ENCODE results near the gene ASIC1.
A peak's percentile ranks its signal among the peaks of the same experiment; 100 is the strongest.

Gene ASIC1

DNA sequence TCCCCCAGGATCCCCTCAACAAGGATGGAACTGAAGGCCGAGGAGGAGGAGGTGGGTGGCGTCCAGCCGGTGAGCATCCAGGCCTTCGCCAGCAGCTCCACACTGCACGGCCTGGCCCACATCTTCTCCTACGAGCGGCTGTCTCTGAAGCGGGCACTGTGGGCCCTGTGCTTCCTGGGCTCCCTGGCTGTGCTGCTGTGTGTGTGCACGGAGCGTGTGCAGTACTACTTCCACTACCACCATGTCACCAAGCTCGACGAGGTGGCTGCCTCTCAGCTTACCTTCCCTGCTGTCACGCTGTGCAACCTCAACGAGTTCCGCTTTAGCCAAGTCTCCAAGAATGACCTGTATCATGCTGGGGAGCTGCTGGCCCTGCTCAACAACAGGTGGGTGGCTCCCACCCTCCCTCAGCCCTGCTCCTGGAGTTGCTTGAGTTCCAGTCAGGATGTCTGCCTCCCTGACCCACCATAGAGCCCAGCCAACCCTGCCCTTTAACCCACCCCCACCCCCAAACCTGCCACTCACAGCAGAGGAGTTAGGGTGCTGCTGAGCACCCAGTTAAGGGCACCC, 1.4 kb downstream of the ASIC1 start:
- H3K4me3 ChIP-seq (ENCODE audit: low read depth, low read length): no peak overlapping the region
- DNase-seq (ENCODE audit: low read depth): no peak

DNA sequence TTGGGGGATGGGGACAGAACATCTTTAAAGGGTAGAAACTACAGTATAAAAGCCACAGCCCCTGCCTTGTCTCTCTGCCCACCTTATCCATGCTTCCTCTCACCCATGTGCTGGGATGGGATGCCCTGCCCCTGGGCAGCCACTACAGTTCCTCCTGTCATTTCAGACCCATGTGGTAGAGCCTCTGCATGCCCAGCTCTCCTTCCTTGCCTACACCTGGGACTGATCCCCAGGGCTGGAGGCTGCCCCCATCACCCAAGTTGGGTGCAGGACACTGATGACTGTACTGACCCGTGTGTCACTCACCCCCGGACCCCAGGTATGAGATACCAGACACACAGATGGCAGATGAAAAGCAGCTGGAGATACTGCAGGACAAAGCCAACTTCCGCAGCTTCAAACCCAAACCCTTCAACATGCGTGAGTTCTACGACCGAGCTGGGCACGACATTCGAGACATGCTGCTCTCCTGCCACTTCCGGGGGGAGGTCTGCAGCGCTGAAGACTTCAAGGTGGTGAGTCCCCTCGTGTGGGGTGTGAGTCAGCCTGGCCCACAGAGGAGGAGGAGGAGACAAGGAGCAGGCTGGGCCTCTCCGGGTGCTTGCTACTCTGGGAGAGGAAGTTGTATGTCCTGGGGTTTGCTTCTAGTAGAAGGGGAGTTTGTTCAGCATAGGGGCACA, 2.2 kb downstream of the ASIC1 start:
- DNase-seq (ENCODE audit: low read depth): no peak
- no peak overlapping the region for H3K4me3 ChIP-seq (ENCODE audit: low read depth, low read length)

DNA sequence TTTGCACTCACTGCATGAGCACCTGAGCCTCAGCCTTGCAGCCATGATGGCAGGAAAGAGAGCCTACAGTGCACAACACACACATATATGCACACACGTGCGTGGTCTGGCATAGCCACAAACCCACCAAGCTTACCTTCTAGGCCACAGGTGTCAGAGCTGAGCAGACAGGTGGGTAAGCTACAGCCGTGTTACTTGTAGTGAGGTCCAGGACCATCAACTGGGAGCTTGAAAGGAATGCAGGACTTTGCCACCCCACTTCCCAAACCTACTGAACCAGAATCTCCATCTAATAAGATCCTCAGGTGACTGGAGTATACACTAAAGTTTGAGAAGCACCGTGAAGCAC, 2.7 kb downstream of the ASIC1 start:
- DNase-seq (ENCODE audit: low read depth): no peak

DNA sequence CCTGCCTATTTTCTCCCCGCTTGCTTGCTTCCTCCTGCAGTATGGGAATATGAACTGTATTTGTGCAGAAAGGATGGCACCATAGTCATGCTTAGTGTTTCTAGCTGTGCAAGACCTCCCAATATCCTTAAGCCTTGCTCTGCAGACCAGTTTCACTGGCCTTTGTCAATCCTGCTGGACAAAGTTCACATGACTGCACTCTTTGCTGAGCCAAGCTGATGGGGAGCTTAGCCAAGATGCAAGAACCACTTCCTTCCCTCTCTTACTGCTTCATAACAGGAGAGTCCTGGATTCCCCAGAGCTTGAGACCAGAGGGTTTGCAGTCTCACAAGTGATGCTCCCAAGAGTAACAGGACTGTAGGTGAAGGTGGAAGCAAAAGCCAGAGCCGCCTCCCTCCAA, 3.8 kb downstream of the ASIC1 start:
- no peak for DNase-seq (ENCODE audit: low read depth)
- H3K4me3 ChIP-seq (ENCODE audit: low read depth, low read length): no peak overlapping the region

More for the DNA sequence above, 2.7 kb downstream of the ASIC1 start:
- H3K4me3 ChIP-seq (ENCODE audit: low read depth, low read length): no peak overlapping the region

DNA sequence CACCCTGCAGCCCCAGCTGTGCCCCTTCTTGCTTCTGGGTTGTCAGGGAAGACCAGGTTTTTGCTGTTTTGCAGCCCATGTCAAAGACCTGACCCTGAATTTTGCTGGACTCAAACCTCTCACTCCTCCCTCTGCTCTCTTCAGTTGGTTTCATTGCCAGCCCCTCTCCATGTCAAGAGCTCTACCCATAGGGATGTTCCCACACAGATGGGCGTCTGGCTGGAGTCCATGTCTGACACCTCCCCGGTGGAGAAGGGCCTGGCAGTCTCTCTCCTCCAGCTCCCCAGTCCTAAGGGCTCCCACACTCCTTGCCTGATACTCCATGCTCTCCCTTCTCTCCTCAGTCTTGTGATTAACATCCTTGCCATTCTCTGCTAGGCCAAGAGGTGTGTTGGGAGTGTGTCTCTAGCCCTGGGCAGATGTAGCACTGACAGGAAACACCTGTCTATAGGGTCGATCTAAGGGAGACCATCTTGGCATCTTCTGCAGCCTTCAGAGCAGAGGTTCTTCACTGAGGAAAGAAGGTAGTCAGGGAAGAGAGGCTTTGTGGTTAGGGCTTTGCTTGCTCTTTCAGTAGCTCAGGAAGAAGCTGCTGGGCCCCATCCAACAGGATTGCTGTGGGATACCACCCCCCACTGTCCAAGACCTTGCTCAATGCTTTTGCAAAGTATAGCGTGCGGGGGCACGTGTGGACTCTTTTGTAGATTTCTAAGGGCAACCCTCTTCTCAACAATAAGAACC, 4.7 kb downstream of the ASIC1 start:
- no peak overlapping the region for H3K4me3 ChIP-seq (ENCODE audit: low read depth, low read length)
- no peak for DNase-seq (ENCODE audit: low read depth)

DNA sequence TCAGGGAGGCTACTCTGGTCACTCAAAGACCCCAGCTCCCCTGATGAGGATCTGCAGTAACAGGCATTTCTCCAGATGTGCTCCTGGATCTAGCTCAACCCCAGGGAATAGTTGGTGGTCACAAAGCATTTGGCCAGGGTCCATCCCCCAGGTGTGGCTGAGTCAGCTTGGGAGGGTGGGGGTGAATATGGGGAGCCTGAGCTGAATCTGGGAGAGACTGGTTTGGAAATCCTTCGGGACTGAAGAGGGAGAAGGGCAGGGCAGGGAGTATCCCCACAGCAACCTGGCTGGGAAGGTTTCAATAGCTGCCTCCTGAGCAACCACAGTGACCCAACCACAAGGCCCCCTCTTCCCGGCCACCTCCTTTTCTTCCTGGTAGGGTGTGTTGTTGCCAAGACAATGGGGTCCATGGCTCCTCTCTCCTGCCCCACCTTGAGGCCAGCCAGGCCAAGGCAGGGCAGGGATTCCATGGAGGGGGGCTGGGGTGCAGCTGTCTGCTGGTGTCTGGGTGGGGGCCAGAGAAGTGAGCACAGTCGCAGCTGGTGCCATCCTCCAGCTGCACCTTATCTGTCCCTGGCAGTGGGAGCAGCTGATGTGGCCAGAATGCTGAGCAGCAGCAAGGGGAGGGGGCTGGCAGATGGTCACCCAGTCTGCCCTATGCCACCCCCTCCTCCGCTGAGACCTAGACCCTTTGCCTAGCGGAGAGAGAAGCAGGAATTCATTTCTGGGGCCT, 5.5 kb downstream of the ASIC1 start:
- H3K4me3 ChIP-seq (ENCODE audit: low read depth, low read length): no peak overlapping the region
- no peak for DNase-seq (ENCODE audit: low read depth)

DNA sequence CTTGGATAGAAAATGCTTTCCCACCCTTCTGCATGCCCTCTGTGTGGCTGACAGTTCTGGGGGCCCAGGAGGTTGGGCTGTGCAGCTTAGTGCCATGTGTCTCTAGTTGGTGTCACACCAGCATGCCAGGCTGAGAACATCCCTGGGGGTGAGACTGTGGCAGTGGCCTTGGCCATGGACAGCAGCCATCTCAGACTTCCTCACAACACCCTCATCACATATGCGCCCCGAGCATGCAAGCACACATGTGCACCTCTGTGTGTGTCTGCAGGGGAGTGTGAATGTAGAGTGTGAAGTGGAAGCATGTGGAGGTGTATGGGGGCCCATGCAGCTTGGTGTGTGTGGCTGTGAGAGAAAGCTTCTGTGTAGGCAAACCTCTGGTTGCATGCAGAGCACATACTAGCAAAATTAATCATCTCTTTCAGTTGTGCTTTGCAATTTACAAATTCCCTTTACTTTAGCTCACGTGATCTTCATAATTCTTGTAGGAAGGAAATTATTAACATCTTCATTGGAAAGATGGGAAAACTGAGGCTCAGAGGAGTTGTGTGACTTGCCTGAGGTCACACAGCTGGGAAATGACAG, 8.4 kb downstream of the ASIC1 start:
- no peak overlapping the region for H3K4me3 ChIP-seq (ENCODE audit: low read depth, low read length)
- DNase-seq (ENCODE audit: low read depth): no peak

DNA sequence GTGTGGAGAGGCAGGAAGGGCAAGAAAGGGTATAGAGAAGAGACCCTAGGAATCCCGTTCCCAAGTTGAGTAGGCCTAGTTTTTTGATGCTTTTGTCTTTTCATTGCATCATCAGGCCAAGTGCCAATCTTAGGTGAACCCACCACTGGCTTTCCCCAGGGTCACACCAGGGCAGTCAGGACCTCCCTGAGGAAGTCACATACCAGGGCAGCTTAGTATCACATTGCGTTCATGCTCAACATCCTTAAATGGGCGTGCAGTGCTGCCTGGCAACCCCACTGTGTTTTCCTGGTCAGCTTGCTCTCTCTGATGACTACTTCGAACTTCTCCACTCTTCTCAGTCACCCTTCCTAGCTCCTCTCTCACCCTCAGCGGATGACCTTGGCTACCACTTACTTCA, 9.0 kb downstream of the ASIC1 start:
- H3K4me3 ChIP-seq (ENCODE audit: low read depth, low read length): no peak overlapping the region
- peak; percentile 66 for DNase-seq (ENCODE audit: low read depth)

DNA sequence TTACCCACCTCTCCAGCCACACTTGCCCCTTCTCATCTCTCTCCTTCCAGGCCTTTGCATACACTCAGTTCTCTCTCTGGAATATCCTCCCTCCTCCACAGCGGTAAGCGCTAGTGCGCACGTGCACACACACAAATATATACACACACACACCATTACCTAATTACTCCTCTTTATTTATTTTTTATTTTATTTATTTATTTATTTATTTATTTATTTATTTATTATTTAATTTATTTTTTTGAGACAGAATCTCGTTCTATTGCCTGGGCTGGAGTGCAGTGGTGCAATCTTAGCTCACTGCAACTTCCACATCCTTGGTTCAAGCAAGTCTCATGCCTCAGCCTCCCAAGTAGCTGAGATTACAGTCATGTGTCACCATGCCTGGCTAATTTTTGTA, 11.7 kb downstream of the ASIC1 start:
- no peak overlapping the region for H3K4me3 ChIP-seq (ENCODE audit: low read depth, low read length)
- no peak for DNase-seq (ENCODE audit: low read depth)

DNA sequence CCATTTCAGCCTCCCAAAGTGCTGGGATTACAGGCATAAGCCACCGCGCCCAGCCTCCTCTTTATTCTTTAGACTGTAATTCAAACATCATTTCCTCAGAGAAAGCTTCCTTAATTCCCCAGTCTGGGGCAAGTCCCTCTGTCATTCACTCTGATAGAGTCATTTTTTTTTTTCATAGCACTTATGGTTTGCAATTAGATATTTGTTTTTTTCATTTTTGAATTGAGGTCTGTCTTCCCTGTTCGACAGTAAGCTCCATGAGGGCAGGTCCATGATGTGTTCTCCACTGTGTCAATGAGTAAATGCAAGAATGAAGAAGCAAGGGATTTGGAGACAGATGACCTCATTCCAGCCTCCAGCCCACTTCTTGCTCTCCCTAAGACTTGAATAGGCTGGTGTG, 12.1 kb downstream of the ASIC1 start:
- DNase-seq (ENCODE audit: low read depth): no peak
- H3K4me3 ChIP-seq (ENCODE audit: low read depth, low read length): no peak overlapping the region

DNA sequence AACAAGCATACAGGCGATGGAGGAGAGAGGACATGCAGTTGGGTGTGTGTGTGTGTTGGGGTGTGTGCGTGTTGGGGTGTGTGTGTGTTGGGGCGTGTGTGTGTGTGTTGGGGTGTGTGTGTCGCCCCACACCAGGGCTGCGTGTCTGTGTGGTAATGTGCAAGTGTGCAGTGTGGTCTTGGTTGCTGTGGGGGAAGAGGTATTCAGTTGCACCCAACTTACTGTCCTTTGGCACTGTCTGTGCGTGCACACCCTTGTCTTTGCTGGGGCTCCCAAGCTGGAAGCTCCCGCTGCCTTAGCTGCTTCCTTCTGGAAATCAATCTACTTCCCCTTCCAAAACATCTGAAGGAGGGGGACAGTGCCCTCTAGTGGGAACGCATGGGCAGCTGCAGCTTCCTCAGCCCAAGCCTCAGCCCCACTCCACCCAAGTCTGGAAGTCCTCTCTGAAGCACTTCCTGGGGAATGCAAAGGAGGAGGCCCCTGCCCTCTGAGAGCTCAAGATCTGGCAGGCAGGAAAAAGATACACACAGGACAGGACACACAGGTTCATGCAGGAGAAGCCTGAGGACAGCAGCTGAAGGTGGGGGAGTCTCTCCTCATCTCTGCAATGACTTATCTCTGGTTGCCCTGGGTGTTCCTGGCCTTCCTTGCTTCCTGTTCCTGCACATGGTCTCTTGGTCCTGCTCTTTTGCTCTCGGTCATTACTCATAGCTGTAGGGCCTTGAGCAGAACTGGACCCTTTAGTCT, 13.1 kb downstream of the ASIC1 start:
- H3K4me3 ChIP-seq (ENCODE audit: low read depth, low read length): no peak overlapping the region
- peak; percentile 43 for DNase-seq (ENCODE audit: low read depth)

DNA sequence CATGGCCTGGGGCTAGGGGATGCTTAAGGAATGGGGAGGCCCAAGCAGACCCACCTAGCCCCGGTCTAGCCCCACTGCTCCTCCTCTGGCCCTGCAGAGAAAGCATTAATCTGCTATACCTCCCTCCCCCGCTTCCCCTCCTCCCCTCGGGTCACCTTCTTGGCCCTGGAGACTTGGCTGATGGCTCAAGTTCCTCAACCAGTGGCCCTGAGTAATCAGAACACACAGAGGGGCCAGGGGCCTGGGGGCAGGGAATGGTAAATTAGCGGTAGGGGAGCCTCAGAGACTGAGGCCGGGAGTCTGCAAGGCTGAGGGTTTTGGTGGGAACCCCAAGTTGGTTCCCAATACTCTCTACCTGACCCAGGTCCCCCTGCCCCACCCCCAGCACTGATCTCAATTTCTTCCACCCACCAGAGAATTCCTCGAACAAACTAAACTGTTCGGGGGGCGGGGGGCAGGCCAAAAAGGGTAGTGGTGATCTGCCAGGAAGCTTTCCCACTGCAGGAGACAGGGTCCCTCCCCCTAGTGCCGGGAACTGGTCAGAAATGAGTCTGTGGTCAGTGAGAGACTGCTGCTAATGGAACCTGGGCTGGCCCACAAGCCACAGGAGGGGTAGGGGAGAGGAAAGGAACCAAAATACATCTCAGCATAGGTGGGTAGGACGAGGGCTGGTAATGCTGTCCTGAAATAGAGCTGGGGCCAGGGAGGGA, 15.0 kb downstream of the ASIC1 start:
- H3K4me3 ChIP-seq (ENCODE audit: low read depth, low read length): no peak overlapping the region
- no peak for DNase-seq (ENCODE audit: low read depth)

DNA sequence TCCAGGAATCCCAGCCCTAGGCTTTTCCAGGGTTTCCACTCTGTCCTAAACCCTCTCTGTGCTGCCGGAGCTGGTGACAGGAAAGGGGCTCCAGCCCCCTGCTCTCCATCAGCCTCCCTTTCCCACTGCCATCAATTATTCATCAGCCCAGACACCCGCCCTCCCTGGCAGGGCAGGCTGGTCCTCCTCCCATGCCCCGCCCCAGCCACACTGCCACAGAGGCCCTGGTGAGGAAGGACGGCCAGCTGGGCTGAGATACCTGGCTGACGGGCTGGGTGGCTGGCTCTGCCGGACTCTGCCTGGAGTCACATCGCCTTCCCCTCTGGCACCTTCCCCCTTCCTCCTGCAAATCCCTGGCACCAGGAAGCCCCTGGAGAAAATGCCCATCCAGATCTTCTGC, 15.8 kb downstream of the ASIC1 start:
- no peak overlapping the region for H3K4me3 ChIP-seq (ENCODE audit: low read depth, low read length)
- no peak for DNase-seq (ENCODE audit: low read depth)

DNA sequence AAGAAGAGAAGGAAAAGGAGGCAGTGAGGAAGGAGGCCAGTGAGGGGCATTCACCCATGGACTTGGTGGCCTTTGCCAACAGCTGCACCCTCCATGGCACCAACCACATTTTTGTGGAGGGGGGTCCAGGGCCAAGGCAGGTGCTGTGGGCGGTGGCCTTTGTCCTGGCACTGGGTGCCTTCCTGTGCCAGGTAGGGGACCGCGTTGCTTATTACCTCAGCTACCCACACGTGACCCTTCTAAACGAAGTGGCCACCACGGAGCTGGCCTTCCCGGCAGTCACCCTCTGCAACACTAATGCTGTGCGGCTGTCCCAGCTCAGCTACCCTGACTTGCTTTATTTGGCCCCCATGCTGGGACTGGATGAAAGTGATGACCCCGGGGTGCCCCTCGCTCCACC, 16.3 kb downstream of the ASIC1 start:
- DNase-seq (ENCODE audit: low read depth): no peak
- no peak overlapping the region for H3K4me3 ChIP-seq (ENCODE audit: low read depth, low read length)

DNA sequence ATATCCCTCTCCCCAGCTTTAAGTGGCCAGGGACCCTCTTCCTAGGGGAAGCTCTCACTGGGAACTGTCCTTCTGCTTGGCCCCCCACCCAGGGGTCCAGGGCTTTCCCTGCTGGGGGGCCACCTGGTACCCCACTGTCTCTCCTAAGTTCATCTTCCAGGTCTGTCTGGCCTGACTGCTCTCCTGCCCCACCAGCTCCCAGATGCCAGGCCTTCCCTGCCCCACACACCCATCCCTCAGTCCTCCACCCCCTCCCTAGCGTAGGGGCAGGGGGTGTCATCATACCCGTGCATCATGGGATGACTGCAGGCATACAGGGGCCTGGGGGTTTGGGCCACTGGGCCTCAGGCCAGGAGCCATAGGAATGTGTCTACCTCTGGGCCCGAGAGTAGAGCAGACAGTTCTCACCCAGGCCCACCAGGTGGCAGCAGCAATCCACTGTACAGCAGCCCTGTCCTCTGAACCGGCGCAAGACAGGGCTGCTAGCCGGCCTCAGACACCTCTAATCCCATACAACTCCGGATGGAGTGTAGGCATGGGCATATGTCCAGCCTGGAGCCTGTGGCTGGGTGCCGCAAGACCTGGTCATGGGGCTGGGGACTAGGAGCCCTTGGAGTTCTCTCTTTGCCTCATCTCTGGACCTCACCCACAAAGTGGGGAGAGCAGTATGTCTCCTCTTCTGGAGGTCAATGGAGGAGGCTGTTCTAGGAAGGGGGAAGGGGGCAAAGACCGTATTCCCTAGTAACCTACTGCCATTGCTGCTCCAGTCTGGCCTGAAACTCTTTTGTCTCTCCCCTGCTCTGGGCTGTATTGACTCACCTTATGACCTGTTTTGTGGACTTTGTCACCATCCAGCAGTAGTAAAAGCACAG, 17.8 kb downstream of the ASIC1 start:
- no peak overlapping the region for H3K4me3 ChIP-seq (ENCODE audit: low read depth, low read length)
- DNase-seq (ENCODE audit: low read depth): no peak

DNA sequence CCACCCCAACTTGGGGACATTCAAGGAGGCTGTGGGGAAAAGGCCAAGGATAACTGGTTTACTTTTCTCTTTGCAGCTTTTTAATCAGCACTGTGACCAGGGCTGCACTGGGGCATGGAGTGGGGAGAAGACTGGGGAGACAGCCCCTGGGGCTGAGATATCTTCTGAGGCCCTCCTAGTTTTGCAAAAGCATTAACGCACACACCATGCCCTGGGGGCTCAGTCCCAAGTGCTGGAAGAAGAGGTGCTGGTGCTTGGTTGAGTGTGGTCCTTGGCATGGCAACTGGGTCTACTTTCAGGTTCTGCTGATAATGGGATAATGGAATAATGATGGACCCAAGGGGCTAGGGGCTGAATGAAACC, 18.4 kb downstream of the ASIC1 start:
- no peak overlapping the region for H3K4me3 ChIP-seq (ENCODE audit: low read depth, low read length)
- no peak for DNase-seq (ENCODE audit: low read depth)

DNA sequence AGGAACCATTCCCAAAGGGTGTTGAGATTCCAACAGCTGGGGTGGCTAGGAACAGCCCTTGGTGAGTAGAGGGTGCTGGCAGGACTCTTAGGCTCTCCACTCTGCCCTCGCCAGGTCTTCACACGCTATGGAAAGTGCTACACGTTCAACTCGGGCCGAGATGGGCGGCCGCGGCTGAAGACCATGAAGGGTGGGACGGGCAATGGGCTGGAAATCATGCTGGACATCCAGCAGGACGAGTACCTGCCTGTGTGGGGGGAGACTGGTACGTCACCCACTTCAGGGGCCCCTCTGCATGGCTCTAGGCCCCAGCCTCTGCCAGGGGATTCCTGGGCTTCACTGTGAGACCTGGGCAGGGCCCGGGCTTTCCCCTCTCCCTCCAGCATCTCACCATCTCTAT, 19.7 kb downstream of the ASIC1 start:
- no peak for DNase-seq (ENCODE audit: low read depth)
- no peak overlapping the region for H3K4me3 ChIP-seq (ENCODE audit: low read depth, low read length)

DNA sequence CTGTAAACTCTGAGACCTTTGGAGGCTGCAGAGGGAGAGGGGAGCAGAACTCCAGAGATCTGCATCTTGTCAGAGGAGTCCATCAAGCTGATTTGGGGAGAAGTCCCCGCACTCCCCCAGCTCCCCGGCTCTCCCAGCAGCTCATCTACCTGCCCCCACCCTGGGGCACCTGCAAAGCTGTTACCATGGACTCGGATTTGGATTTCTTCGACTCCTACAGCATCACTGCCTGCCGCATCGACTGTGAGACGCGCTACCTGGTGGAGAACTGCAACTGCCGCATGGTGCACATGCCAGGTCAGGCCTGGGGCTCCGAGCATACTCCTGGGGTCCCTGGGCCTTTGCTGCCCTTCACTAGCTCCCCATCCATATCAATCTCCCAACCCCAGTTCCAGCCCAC, 20.9 kb downstream of the ASIC1 start:
- no peak overlapping the region for H3K4me3 ChIP-seq (ENCODE audit: low read depth, low read length)

More for the DNA sequence above, 20.9 kb downstream of the ASIC1 start:
- DNase-seq (ENCODE audit: low read depth): no peak

All from skeletal muscle cell (primary cell).